Stomach (tissue), 9 donors: ENCODE data around the gene MYOM1. TPM values are rescaled to one million over a fixed set of nuclear protein-coding genes. Genes with fewer than 3 reads are reported as not detected.

Experiments
- DNase-seq, 2 donors: peaks; one replicate each; pipeline versions ENCODE4 v3.0.0 to v3.0.0-alpha.2; 2013 to 2019
- H3K27ac ChIP-seq, 5 donors: fragments of 200-600 bp in 4 of 5; sonication (generic) in 4 of 5; one replicate each; pipeline ENCODE4 v1.5.1; 2013 to 2019; ENCODE audit warnings: mild to moderate bottlenecking in 1 of 5, moderate library complexity in 1 of 5
- H3K27me3 ChIP-seq, 3 donors: fragments of 200-600 bp; sonication (generic); one replicate each; pipeline ENCODE4 v1.5.1; 2017 to 2019; ENCODE audit warnings: mixed run types in 1 of 3
- H3K36me3 ChIP-seq, 4 donors: fragments of 200-600 bp; sonication (generic); 1 replicate in 3 of 4; 2 replicates in 1 of 4; pipeline ENCODE4 v1.5.1; 2016 to 2019
- H3K4me1 ChIP-seq, 4 donors: fragments of 200-600 bp; sonication (generic); one replicate each; pipeline ENCODE4 v1.5.1; 2016 to 2019
- H3K4me3 ChIP-seq, 4 donors: fragments of 200-600 bp; sonication (generic) in 3 of 4; one replicate each; pipeline ENCODE4 v1.5.1; 2016 to 2019; ENCODE audit warnings: mild to moderate bottlenecking in 1 of 4
- H3K9me3 ChIP-seq, 4 donors: fragments of 200-600 bp; sonication (generic); one replicate each; pipeline ENCODE4 v1.5.1; 2016 to 2019
- EP300 ChIP-seq: sonication (generic); formaldehyde crosslinking; IDR thresholded peaks from one replicate; pipeline ENCODE4 v1.6.1; 2017; ENCODE audit warnings: antibody characterized with exemption
- POLR2A ChIP-seq, 4 donors: fragments of 450-650 bp; IDR thresholded peaks; one replicate each; pipeline ENCODE4 v1.6.1; 2016; ENCODE audit warnings: antibody characterized with exemption in 4 of 4, control low read depth in 2 of 4, mild to moderate bottlenecking in 1 of 4, moderate library complexity in 1 of 4
- POLR2AphosphoS5 ChIP-seq, 3 donors: sonication (generic); formaldehyde crosslinking; IDR thresholded peaks; one replicate each; pipeline ENCODE4 v1.6.1; 2016; ENCODE audit warnings: antibody characterized with exemption in 3 of 3
- WGBS, 5 donors: extraction: QIAGEN DNeasy Blood & Tissue Kit in 3 of 5; methylation state at CpG; one replicate each; pipeline versions ENCODE4 v1.1.5 to v1.1.7; 2013 to 2018; 5-methylcytosine and 5-hydroxymethylcytosine counted together
- intact Hi-C: fragments of 100-400 bp; cut with DNase I; formaldehyde crosslinking; loops from one replicate; pipeline ENCODE4 v1.15.1; 2023; ENCODE audit warnings: low total_unique reads
- polyA plus RNA-seq, 3 donors: library from polyadenylated mRNA; stranded (reverse); fragments of 200-250 nt; gene quantifications; one replicate each; pipeline ENCODE4 v1.2.3, GENCODE V29; 2013
- total RNA-seq, 5 donors: library from RNA; depleted of rRNA; stranded (reverse); fragments of >200 nt; gene quantifications; one replicate each; pipeline versions ENCODE4 v1.1.0 to v1.2.3, GENCODE V29; 2014 to 2016
- TF ChIP-seq, protein P1 (sequence below), 7 experiments: fragments of 450-650 bp in 4 of 7; fragments of 200-600 bp in 3 of 7; sonication (generic) in 3 of 7; IDR thresholded peaks; one replicate each; pipeline ENCODE4 v1.5.1; 2016 to 2019; ENCODE audit warnings: antibody characterized with exemption in 7 of 7, control low read depth in 2 of 7, mild to moderate bottlenecking in 1 of 7
- donor health status: healthy with polysubstance abuse.
- donor health status: Bipolar disorder and iron deficiency.
- donor health status: healthy.

MYOM1 gene
- total and polyA plus RNA-seq, 8 donors, result 1.2 to 37.9 (median 3.5) TPM

DNA sequence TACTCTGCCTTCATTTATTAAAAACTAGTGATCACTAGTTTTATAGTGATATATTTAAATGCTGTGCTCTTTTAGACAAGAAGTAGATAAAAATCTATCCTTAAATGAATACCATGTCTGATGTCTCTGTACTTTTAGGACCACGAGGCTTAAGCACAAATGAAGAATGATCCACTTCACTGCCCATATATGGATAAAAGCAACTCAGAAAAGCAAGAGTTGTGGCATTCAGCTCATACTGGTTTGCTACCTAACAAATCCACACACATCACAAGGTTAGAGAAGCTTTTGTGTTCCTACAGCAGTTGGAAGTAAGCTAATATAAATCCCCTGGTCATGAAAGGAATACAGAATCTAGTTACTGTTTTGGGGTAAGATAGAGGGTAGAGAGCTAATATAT is 134.2 kb downstream of the MYOM1 start:
- H3K36me3 ChIP-seq, result no peaks in the 10 kb centered on the region
- no peak overlapping the region for H3K4me3 ChIP-seq
- H3K4me1 ChIP-seq, result no peaks in the 10 kb centered on the region
- no peaks in the 10 kb centered on the region for H3K27me3 ChIP-seq
- no peak for DNase-seq
- no peak overlapping the region for H3K27ac ChIP-seq
- H3K9me3 ChIP-seq, result no peaks in the 10 kb centered on the region
- intact Hi-C loops, result no loop called here
- TF ChIP-seq, protein P1, sequence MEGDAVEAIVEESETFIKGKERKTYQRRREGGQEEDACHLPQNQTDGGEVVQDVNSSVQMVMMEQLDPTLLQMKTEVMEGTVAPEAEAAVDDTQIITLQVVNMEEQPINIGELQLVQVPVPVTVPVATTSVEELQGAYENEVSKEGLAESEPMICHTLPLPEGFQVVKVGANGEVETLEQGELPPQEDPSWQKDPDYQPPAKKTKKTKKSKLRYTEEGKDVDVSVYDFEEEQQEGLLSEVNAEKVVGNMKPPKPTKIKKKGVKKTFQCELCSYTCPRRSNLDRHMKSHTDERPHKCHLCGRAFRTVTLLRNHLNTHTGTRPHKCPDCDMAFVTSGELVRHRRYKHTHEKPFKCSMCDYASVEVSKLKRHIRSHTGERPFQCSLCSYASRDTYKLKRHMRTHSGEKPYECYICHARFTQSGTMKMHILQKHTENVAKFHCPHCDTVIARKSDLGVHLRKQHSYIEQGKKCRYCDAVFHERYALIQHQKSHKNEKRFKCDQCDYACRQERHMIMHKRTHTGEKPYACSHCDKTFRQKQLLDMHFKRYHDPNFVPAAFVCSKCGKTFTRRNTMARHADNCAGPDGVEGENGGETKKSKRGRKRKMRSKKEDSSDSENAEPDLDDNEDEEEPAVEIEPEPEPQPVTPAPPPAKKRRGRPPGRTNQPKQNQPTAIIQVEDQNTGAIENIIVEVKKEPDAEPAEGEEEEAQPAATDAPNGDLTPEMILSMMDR (IDR thresholded peaks at IDR 0.05), result no peak
- TF ChIP-seq POLR2A (IDR thresholded peaks at IDR 0.05), result no peak
- no peak for TF ChIP-seq EP300
- no peak for TF ChIP-seq POLR2AphosphoS5 (IDR thresholded peaks at IDR 0.05)
- 58 to 88% (median 79%) methylated on average over 1 of the region's 1 CpG for WGBS, 5 donors

DNA sequence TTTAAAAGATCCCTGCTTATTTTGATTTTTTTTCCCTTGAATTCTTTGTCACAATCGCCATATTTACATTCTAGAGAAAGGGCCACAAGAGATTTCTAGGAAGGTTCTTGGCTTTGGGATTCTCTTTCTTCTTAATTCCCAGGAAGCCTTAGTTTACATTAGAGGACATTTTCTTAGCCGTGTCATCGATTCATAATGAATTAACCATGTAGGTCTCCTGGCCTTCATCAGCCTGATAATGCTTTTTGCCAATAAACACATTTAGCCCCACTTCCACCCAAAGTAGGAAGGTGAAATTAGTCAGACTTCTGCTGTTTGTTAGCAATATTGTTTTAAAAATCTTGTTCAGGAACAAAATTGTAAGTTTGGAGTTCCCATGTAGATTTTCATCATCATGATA is 135.6 kb downstream of the MYOM1 start:
- Histone ChIP-seq H3K4me3 (no peak overlapping the region), H3K36me3 (no peaks in the 10 kb centered on the region), H3K9me3 (no peaks in the 10 kb centered on the region), H3K27ac (no peak overlapping the region), H3K4me1 (no peaks in the 10 kb centered on the region), H3K27me3 (no peaks in the 10 kb centered on the region)
- WGBS, 5 donors, result 50 to 81% (median 74%) methylated on average over 3 of the region's 3 CpGs
- intact Hi-C loops, result no loop called here
- DNase-seq, result no peak
- TF ChIP-seq POLR2A (IDR thresholded peaks at IDR 0.05), result no peak
- TF ChIP-seq, protein P1 (IDR thresholded peaks at IDR 0.05), result no peak
- TF ChIP-seq EP300, result no peak
- no peak for TF ChIP-seq POLR2AphosphoS5 (IDR thresholded peaks at IDR 0.05)

DNA sequence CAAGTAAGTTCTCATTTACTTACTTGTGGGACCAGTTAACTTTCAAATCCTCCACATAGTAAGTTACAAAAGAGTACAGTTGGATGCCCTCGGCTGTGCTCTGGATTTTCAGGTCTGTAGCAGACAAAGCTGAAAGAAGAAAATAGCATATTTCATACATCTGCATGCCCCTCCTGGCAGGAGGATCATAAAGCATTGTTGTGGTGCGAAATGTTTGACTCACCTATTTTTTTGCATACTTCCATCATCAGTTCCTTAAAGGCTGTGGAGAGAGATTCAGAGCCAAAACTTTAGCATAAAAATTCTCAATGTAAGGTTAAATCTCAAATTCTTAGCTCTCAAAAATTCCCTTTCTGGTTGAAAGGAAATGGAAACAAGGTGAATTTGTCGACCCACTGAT is 136.0 kb downstream of the MYOM1 start:
- DNase-seq, result no peak
- H3K27ac ChIP-seq, result no peak overlapping the region
- no peaks in the 10 kb centered on the region for H3K4me1 ChIP-seq
- H3K9me3 ChIP-seq, result no peaks in the 10 kb centered on the region
- TF ChIP-seq POLR2A (IDR thresholded peaks at IDR 0.05), result no peak
- intact Hi-C loops, result no loop called here
- H3K36me3 ChIP-seq, result no peaks in the 10 kb centered on the region
- H3K4me3 ChIP-seq, result no peak overlapping the region
- H3K27me3 ChIP-seq, result no peaks in the 10 kb centered on the region
- 57 to 65% (median 62%) methylated on average over 3 of the region's 3 CpGs for WGBS, 5 donors

DNA sequence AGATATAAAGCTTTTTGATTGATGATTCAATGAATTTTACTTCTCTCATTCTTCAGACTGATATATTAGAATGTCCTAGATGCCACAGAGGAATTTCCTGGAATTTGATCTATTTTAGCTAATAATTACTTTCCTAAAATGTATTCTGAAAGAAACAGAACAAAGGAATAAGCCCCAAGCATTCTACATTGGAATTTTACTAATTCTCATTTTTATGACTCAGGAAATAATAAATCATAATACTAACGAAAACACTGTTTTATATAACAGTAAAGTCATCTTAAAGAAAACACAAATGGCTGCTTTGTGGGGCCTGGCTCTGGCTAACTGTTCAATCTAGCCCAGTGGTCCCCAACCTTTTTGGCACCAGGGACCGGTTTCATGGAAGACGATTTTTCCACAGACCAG is 138.2 kb downstream of the MYOM1 start:
- H3K9me3 ChIP-seq, result no peaks in the 10 kb centered on the region
- 66 to 76% (median 73%) methylated on average over 3 of the region's 3 CpGs for WGBS, 5 donors
- no peak overlapping the region for H3K4me3 ChIP-seq
- H3K27ac ChIP-seq, result no peak overlapping the region
- no peaks in the 10 kb centered on the region for H3K36me3 ChIP-seq
- no peaks in the 10 kb centered on the region for H3K4me1 ChIP-seq
- no peak for DNase-seq
- H3K27me3 ChIP-seq, result no peaks in the 10 kb centered on the region
- TF ChIP-seq POLR2AphosphoS5 (IDR thresholded peaks at IDR 0.05), result no peak
- TF ChIP-seq EP300, result no peak
- TF ChIP-seq, protein P1 (IDR thresholded peaks at IDR 0.05), result no peak
- no peak for TF ChIP-seq POLR2A (IDR thresholded peaks at IDR 0.05)
- intact Hi-C loops, result no loop called here

DNA sequence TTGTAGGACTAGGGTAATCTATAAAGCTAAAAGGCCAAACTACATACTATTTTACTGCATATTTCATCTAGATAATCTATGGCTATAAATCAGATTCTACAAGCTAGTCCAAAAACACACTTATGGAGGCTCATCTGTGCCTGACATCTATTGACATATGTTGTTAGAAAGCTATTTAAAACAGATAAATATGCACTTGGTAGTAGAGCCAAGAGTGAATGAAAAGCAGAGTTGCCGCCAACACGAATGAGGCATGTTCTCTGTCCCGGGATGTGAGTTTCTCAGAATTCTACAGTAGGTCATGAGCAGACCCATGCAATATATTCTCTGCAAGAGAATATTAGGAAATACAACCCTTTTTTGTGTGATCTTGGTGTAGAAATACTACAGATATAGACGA is 140.1 kb downstream of the MYOM1 start:
- no peak for TF ChIP-seq POLR2AphosphoS5 (IDR thresholded peaks at IDR 0.05)
- TF ChIP-seq, protein P1 (IDR thresholded peaks at IDR 0.05), result no peak
- no peak for TF ChIP-seq POLR2A (IDR thresholded peaks at IDR 0.05)
- TF ChIP-seq EP300, result no peak
- intact Hi-C loops, result no loop called here
- H3K27me3 ChIP-seq, result no peaks in the 10 kb centered on the region
- peak in 1 of 2 donors; percentile 50 for DNase-seq
- H3K9me3 ChIP-seq, result no peaks in the 10 kb centered on the region
- WGBS, 5 donors, result 82 to 89% (median 85%) methylated on average over 4 of the region's 4 CpGs
- H3K36me3 ChIP-seq, result no peaks in the 10 kb centered on the region
- no peak overlapping the region for H3K4me3 ChIP-seq
- no peaks in the 10 kb centered on the region for H3K4me1 ChIP-seq
- H3K27ac ChIP-seq, result no peak overlapping the region
